Measurements from ENCODE around the gene SORL1.
"Not testable (repeated sequence)": the region's sequence is repeated elsewhere in the genome, so short reads cannot be mapped to it uniquely, and the experiment has no call there.

SORL1 gene

GRCh38 chr11:121478895-121479697, 27.0 kb downstream of the SORL1 start:
- DNase-seq (ENCODE audit: low read depth): no peak
- no peak overlapping the region for H3K4me3 ChIP-seq (ENCODE audit: control insufficient read depth, low read depth, low read length)
- no peak for TF ChIP-seq CTCF (conservative IDR thresholded peaks at IDR 0.05; ENCODE audit: control insufficient read depth, insufficient read depth, low read depth, low read length)

GRCh38 chr11:121479698-121480238, 27.7 kb downstream of the SORL1 start:
- TF ChIP-seq CTCF (conservative IDR thresholded peaks at IDR 0.05; ENCODE audit: control insufficient read depth, insufficient read depth, low read depth, low read length): no peak
- H3K4me3 ChIP-seq (ENCODE audit: control insufficient read depth, low read depth, low read length): no peak overlapping the region
- DNase-seq (ENCODE audit: low read depth): no peak

- DNase-seq (ENCODE audit: low read depth); H3K4me3 ChIP-seq (ENCODE audit: control insufficient read depth, low read depth, low read length): not testable (repeated sequence)
These were observed 29.5 kb downstream of the SORL1 start for GRCh38 chr11:121481484-121482230.

- no peak overlapping the region for H3K4me3 ChIP-seq (ENCODE audit: control insufficient read depth, low read depth, low read length)
- DNase-seq (ENCODE audit: low read depth): no peak
- TF ChIP-seq CTCF (conservative IDR thresholded peaks at IDR 0.05; ENCODE audit: control insufficient read depth, insufficient read depth, low read depth, low read length): no peak
These were observed 30.4 kb downstream of the SORL1 start for GRCh38 chr11:121482231-121483129.

GRCh38 chr11:121483805-121484480, 31.8 kb downstream of the SORL1 start:
- DNase-seq (ENCODE audit: low read depth): no peak
- no peak for TF ChIP-seq CTCF (conservative IDR thresholded peaks at IDR 0.05; ENCODE audit: control insufficient read depth, insufficient read depth, low read depth, low read length)
- no peak overlapping the region for H3K4me3 ChIP-seq (ENCODE audit: control insufficient read depth, low read depth, low read length)

GRCh38 chr11:121485216-121485615, 33.1 kb downstream of the SORL1 start:
- DNase-seq (ENCODE audit: low read depth): no peak
- H3K4me3 ChIP-seq (ENCODE audit: control insufficient read depth, low read depth, low read length): no peak overlapping the region
- no peak for TF ChIP-seq CTCF (conservative IDR thresholded peaks at IDR 0.05; ENCODE audit: control insufficient read depth, insufficient read depth, low read depth, low read length)

All from fibroblast of mammary gland (primary cell).